ENCODE data around the gene CAP2.

DNA sequence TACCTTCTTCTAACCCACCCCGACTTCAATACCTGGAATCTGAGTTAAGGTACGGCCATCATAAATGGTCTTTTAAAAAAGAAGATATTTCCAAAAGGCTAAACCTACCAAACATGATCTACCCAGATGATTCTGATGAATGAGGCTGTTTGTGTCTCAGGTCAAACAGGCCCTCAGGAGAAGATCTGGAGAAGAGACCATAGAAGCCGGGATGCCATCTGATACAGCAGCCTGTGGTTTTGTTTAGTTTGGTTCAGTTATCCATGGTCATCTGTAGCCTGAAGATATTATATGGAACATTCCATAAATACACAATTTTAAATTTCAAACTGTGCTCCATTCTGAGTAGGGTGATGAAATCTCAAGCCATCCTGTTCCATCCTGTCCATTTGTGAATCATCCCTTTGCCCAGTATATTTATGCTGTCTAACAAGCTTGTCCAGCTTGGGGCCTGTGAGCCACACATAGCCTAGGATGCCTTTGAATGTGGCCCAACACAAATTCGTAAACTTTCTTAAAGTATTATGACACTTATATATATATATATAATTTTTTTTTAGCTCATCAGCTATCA lies 4.0 kb upstream of the CAP2 start:
- TF ChIP-seq, protein P1, sequence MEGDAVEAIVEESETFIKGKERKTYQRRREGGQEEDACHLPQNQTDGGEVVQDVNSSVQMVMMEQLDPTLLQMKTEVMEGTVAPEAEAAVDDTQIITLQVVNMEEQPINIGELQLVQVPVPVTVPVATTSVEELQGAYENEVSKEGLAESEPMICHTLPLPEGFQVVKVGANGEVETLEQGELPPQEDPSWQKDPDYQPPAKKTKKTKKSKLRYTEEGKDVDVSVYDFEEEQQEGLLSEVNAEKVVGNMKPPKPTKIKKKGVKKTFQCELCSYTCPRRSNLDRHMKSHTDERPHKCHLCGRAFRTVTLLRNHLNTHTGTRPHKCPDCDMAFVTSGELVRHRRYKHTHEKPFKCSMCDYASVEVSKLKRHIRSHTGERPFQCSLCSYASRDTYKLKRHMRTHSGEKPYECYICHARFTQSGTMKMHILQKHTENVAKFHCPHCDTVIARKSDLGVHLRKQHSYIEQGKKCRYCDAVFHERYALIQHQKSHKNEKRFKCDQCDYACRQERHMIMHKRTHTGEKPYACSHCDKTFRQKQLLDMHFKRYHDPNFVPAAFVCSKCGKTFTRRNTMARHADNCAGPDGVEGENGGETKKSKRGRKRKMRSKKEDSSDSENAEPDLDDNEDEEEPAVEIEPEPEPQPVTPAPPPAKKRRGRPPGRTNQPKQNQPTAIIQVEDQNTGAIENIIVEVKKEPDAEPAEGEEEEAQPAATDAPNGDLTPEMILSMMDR (IDR thresholded peaks at IDR 0.05): no peak
- TF ChIP-seq SIN3A (IDR thresholded peaks at IDR 0.05; ENCODE audit: borderline replicate concordance, insufficient read depth, low read depth, low read length): no peak
- TF ChIP-seq, protein P2, sequence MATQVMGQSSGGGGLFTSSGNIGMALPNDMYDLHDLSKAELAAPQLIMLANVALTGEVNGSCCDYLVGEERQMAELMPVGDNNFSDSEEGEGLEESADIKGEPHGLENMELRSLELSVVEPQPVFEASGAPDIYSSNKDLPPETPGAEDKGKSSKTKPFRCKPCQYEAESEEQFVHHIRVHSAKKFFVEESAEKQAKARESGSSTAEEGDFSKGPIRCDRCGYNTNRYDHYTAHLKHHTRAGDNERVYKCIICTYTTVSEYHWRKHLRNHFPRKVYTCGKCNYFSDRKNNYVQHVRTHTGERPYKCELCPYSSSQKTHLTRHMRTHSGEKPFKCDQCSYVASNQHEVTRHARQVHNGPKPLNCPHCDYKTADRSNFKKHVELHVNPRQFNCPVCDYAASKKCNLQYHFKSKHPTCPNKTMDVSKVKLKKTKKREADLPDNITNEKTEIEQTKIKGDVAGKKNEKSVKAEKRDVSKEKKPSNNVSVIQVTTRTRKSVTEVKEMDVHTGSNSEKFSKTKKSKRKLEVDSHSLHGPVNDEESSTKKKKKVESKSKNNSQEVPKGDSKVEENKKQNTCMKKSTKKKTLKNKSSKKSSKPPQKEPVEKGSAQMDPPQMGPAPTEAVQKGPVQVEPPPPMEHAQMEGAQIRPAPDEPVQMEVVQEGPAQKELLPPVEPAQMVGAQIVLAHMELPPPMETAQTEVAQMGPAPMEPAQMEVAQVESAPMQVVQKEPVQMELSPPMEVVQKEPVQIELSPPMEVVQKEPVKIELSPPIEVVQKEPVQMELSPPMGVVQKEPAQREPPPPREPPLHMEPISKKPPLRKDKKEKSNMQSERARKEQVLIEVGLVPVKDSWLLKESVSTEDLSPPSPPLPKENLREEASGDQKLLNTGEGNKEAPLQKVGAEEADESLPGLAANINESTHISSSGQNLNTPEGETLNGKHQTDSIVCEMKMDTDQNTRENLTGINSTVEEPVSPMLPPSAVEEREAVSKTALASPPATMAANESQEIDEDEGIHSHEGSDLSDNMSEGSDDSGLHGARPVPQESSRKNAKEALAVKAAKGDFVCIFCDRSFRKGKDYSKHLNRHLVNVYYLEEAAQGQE (IDR thresholded peaks at IDR 0.05; ENCODE audit: insufficient read depth in 1 of 2, low read depth in 2 of 2, low read length in 1 of 2): no peak
